SK-N-SH (cell line): Measurements from ENCODE around the gene VAV1. TPM values are rescaled to one million over a fixed set of nuclear protein-coding genes. Genes with fewer than 3 reads are reported as not detected.

Experiments used
- CTCF ChIA-PET: fragments of 300-600, 350-600 bp; formaldehyde crosslinking; extraction: SDS; loops from one replicate; lab custom pipeline; 2021; lab: Yijun Ruan, JAX
- POLR2A ChIA-PET: fragments of 350-600 bp; sonication (Branson Sonifier 250); formaldehyde crosslinking; extraction: SDS; loops from one replicate; lab custom pipeline; 2020; ENCODE audit warnings: antibody characterized with exemption, inconsistent platforms; lab: Yijun Ruan, JAX
- DNase-seq: peaks from one replicate; pipeline ENCODE4 v3.0.0; 2012
- H2AFZ ChIP-seq: fragments of 200-600 bp; sonication (generic); 2 replicates; pipeline ENCODE4 v1.8.1; 2016; ENCODE audit warnings: antibody characterized with exemption, mild to moderate bottlenecking, low read depth
- H3F3A ChIP-seq: fragments of 200-600 bp; sonication (generic); replicated peaks from 2 replicates; pipeline ENCODE3; 2016; ENCODE audit warnings: antibody characterized with exemption, mild to moderate bottlenecking; ENCODE audit not compliant: insufficient read depth
- H3K27ac ChIP-seq, 2 experiments: fragments of 200-500 bp in 1 of 2; fragments of 200-600 bp in 1 of 2; sonication (Bioruptor generic) in 1 of 2; sonication (generic), shearing (Covaris generic) in 1 of 2; 2 replicates each; pipeline versions ENCODE4 v1.5.1 to v1.6.1; 2014 to 2016; ENCODE audit warnings: low read depth in 2 of 2, inconsistent platforms in 1 of 2, low read length in 1 of 2, mild to moderate bottlenecking in 1 of 2, mixed read lengths in 1 of 2
- H3K27me3 ChIP-seq: fragments of 200-600 bp; sonication (generic), shearing (Covaris generic); 2 replicates; pipeline ENCODE4 v1.6.1; 2016; ENCODE audit warnings: mixed run types; ENCODE audit not compliant: insufficient read depth
- H3K36me3 ChIP-seq, 2 experiments: fragments of 200-500 bp in 1 of 2; fragments of 200-600 bp in 1 of 2; sonication (Bioruptor generic) in 1 of 2; sonication (generic) in 1 of 2; replicated peaks in 1 of 2; 2 replicates each; pipeline versions ENCODE3 to v1.5.1; 2014 to 2016; ENCODE audit warnings: low read length in 1 of 2, mild to moderate bottlenecking in 1 of 2; ENCODE audit not compliant: insufficient read depth in 2 of 2, control insufficient read depth in 1 of 2
- H3K4me1 ChIP-seq, 2 experiments: fragments of 200-500 bp in 1 of 2; fragments of 200-600 bp in 1 of 2; sonication (Bioruptor generic) in 1 of 2; sonication (generic), shearing (Covaris generic) in 1 of 2; 2 replicates each; pipeline versions ENCODE4 v1.5.1 to v1.6.1; 2014 to 2016; ENCODE audit warnings: low read depth in 1 of 2, low read length in 1 of 2, mixed run types in 1 of 2; ENCODE audit not compliant: insufficient read depth in 2 of 2, control insufficient read depth in 1 of 2
- H3K4me2 ChIP-seq: fragments of 200-600 bp; sonication (generic), shearing (Covaris generic); 2 replicates; pipeline ENCODE4 v1.6.1; 2017; ENCODE audit warnings: mixed run types
- H3K4me3 ChIP-seq, 2 experiments: fragments of 200-500 bp in 1 of 2; fragments of 200-600 bp in 1 of 2; sonication (Bioruptor generic) in 1 of 2; sonication (generic), shearing (Covaris generic) in 1 of 2; 2 replicates each; pipeline versions ENCODE4 v1.5.1 to v1.8.1; 2014 to 2016; ENCODE audit warnings: low read depth in 2 of 2, inconsistent platforms in 1 of 2, low read length in 1 of 2, mild to moderate bottlenecking in 1 of 2, mixed read lengths in 1 of 2, moderate library complexity in 1 of 2
- H3K79me2 ChIP-seq: fragments of 200-600 bp; sonication (generic); 2 replicates; pipeline ENCODE4 v1.8.1; 2017; ENCODE audit warnings: mild to moderate bottlenecking; ENCODE audit not compliant: insufficient read depth
- H3K9ac ChIP-seq: fragments of 200-600 bp; sonication (generic); 2 replicates; pipeline ENCODE4 v1.6.1; 2017; ENCODE audit warnings: mixed run types
- H3K9me2 ChIP-seq: fragments of 200-600 bp; sonication (generic); 2 replicates; pipeline ENCODE4 v1.6.1; 2017; ENCODE audit warnings: mixed run types
- H3K9me3 ChIP-seq: fragments of 200-600 bp; sonication (generic); 2 replicates; pipeline ENCODE4 v1.6.1; 2017; ENCODE audit warnings: mixed run types, mild to moderate bottlenecking, moderate library complexity
- H4K20me1 ChIP-seq: fragments of 200-600 bp; sonication (generic); 2 replicates; pipeline ENCODE4 v1.6.1; 2017; ENCODE audit warnings: mild to moderate bottlenecking, mixed run types; ENCODE audit not compliant: insufficient read depth
- CHD2 ChIP-seq: fragments of 150-350 bp; IDR thresholded peaks from 2 replicates; pipeline ENCODE4 v1.6.1; 2018; ENCODE audit warnings: low read length; ENCODE audit not compliant: partially characterized antibody
- EP300 ChIP-seq, 2 experiments: IDR thresholded peaks; 2 replicates each; pipeline versions ENCODE4 v1.4.0 to v1.6.1; 2012; ENCODE audit warnings: borderline replicate concordance in 1 of 2, low read depth in 1 of 2, low read length in 1 of 2
- FOSL2 ChIP-seq: IDR thresholded peaks from 2 replicates; pipeline ENCODE4 v1.4.0; 2012; ENCODE audit warnings: low read depth, mild to moderate bottlenecking, moderate library complexity, borderline replicate concordance
- FOXJ3 ChIP-seq: sonication (generic); formaldehyde crosslinking; IDR thresholded peaks from 2 replicates; pipeline ENCODE4 v1.5.1; 2020; ENCODE audit warnings: mild to moderate bottlenecking, missing genetic modification reagents
- JUND ChIP-seq: IDR thresholded peaks from 2 replicates; pipeline ENCODE4 v1.4.0; 2012
- MEF2A ChIP-seq: IDR thresholded peaks from 2 replicates; pipeline ENCODE4 v1.4.0; 2012; ENCODE audit warnings: low read depth, borderline replicate concordance
- NFIC ChIP-seq: IDR thresholded peaks from 2 replicates; pipeline ENCODE4 v1.4.0; 2012; ENCODE audit warnings: borderline replicate concordance
- NRF1 ChIP-seq: IDR thresholded peaks from 2 replicates; pipeline ENCODE4 v1.6.1; 2012; ENCODE audit warnings: low read depth, mild to moderate bottlenecking, low read length
- POLR2AphosphoS5 ChIP-seq: IDR thresholded peaks from 2 replicates; pipeline ENCODE4 v1.6.1; 2012; ENCODE audit warnings: low read depth, low read length
- RFX5 ChIP-seq: IDR thresholded peaks from 2 replicates; pipeline ENCODE4 v1.6.1; 2012; ENCODE audit warnings: mild to moderate bottlenecking, improper control_type of control experiment, low read length
- RXRA ChIP-seq: IDR thresholded peaks from 2 replicates; pipeline ENCODE4 v1.4.0; 2012; ENCODE audit warnings: low read depth, mild to moderate bottlenecking, borderline replicate concordance
- TCF12 ChIP-seq: IDR thresholded peaks from 2 replicates; pipeline ENCODE4 v1.4.0; 2012
- WGBS: methylation state at CpG from one replicate; pipeline ENCODE4 v1.1.6; 2017; ENCODE audit warnings: low lambda C conversion rate; 5-methylcytosine and 5-hydroxymethylcytosine counted together
- polyA plus RNA-seq, 3 experiments: library from polyadenylated mRNA; depleted of rRNA; stranded (reverse); fragments of >200 nt; gene quantifications; 2 replicates each; pipeline ENCODE4 v1.2.3, GENCODE V29; 2012
- TF ChIP-seq, protein P1 (sequence below): IDR thresholded peaks from 2 replicates; pipeline ENCODE4; 2012
- TF ChIP-seq, protein P2 (sequence below): IDR thresholded peaks from 2 replicates; pipeline ENCODE4 v1.4.0; 2012; ENCODE audit warnings: low read depth
- TF ChIP-seq, protein P3 (sequence below): fragments of 150-350 bp; IDR thresholded peaks from 2 replicates; pipeline ENCODE4 v1.6.1; 2016; ENCODE audit warnings: mild to moderate bottlenecking, low read depth, low read length
- TF ChIP-seq, protein P4 (sequence below): IDR thresholded peaks from 2 replicates; pipeline ENCODE4 v1.4.0; 2012; ENCODE audit warnings: low read depth, borderline replicate concordance
- TF ChIP-seq, protein P5 (sequence below): IDR thresholded peaks from 2 replicates; pipeline ENCODE4 v1.6.1; 2012; ENCODE audit warnings: mild to moderate bottlenecking, low read depth, low read length, moderate library complexity

VAV1 gene
- polyA plus RNA-seq, 1 of the 3 experiments (the other 2 are of a cell fraction), result 0.02 TPM

DNA sequence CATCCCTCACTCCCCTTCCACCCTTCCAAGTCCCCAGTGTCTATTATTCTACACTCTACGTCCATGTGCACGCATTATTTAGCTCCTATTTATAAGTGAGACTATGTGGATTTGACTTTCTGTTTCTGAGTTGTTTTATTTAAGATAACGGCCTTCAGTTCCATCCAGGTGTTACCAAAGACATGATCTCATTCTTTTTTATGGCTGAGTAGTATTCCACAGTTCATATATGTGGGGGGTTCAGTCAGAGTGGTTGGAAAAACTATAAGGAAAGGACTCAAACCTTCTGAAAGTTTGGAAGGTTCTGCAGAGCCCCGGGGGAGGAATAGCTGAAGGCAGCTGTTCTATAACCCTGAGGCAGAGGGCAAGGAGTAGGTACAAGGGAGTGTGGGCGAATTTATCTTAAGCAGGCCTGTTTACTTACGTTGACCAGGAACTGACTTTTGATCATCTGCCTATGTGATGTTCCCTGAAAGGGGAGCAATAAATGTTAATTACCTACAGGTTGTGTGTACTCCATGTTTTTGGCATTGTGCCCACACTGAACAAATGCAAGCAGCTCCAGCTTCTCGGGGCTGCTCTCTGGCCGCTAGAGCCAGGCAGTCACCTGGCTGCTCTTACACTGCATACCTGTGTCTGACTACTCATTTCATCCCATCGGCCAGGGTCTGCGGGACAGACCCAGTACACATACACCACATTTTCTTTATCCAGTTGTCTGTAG, 101.4 kb downstream of the VAV1 start:
- ChIA-PET POLR2A (no interaction called here), CTCF (no interaction called here)
- H4K20me1 ChIP-seq, result no peaks in the 10 kb centered on the region
- H3K9me2 ChIP-seq, result no peaks in the 10 kb centered on the region
- H3K36me3 ChIP-seq, result no peaks in the 10 kb centered on the region
- H3F3A ChIP-seq, result no peaks in the 10 kb centered on the region
- no peak for DNase-seq
- TF ChIP-seq EP300 (IDR thresholded peaks at IDR 0.05; ENCODE audit: borderline replicate concordance in 1 of 2, low read depth in 1 of 2, low read length in 1 of 2) (no peak), POLR2AphosphoS5 (no peak), TCF12 (no peak), MEF2A (no peak), NFIC (no peak), FOXJ3 (CRISPR knock-in tag) (no peak), RFX5 (no peak), FOSL2 (no peak)
- TF ChIP-seq, protein P1, sequence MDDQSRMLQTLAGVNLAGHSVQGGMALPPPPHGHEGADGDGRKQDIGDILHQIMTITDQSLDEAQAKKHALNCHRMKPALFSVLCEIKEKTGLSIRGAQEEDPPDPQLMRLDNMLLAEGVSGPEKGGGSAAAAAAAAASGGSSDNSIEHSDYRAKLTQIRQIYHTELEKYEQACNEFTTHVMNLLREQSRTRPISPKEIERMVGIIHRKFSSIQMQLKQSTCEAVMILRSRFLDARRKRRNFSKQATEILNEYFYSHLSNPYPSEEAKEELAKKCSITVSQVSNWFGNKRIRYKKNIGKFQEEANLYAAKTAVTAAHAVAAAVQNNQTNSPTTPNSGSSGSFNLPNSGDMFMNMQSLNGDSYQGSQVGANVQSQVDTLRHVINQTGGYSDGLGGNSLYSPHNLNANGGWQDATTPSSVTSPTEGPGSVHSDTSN, result no peak
- TF ChIP-seq, protein P2, sequence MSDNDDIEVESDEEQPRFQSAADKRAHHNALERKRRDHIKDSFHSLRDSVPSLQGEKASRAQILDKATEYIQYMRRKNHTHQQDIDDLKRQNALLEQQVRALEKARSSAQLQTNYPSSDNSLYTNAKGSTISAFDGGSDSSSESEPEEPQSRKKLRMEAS, result no peak
- H3K4me2 ChIP-seq, result no peak overlapping the region
- no peaks in the 10 kb centered on the region for H3K79me2 ChIP-seq
- no peak overlapping the region for H2AFZ ChIP-seq
- WGBS, result 3% methylated on average over 9 of the region's 10 CpGs
- H3K9me3 ChIP-seq, result no peaks in the 10 kb centered on the region
- H3K27ac ChIP-seq, result no peak overlapping the region
- H3K9ac ChIP-seq, result no peak overlapping the region
- H3K27me3 ChIP-seq, result peaks cover 55% of the 10 kb centered on the region
- H3K4me1 ChIP-seq, result no peaks in the 10 kb centered on the region
- no peak overlapping the region for H3K4me3 ChIP-seq

DNA sequence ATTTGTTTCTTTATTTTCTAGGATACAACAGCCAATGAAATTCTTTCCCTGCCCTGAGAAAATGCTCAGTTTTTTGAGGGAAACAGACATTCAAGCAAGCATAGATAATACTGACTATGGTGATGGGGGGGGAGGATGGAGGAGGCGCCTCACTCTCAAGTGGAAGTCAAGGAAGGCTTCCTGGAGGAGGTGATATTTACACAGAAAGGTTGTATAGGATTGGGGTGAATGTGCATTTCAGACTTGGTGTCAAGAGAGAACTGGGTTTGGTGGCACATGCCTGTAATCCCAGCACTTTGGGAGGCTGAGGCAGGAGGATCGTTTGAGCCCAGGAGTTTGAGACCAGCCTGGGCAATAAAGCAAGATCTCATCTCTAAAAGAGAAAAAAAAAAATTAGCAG, 102.7 kb downstream of the VAV1 start:
- Histone ChIP-seq H3K9me2 (no peaks in the 10 kb centered on the region), H3K4me1 (no peaks in the 10 kb centered on the region), H3K36me3 (no peaks in the 10 kb centered on the region), H3K4me2 (no peak overlapping the region), H3K79me2 (no peaks in the 10 kb centered on the region), H3K27ac (no peak overlapping the region), H2AFZ (no peak overlapping the region), H3K9ac (no peak overlapping the region), H3K9me3 (no peaks in the 10 kb centered on the region), H4K20me1 (no peaks in the 10 kb centered on the region), H3K4me3 (no peak overlapping the region), H3K27me3 (peaks cover 45% of the 10 kb centered on the region), H3F3A (no peaks in the 10 kb centered on the region)
- 0% methylated on average over 2 of the region's 2 CpGs for WGBS
- ChIA-PET POLR2A (no interaction called here), CTCF (interaction anchor here (0.8 kb wide), 1 partner anchor 12 kb away, joined by 3 read pairs; no protein-coding TSS in a partner anchor)
- TF ChIP-seq, protein P3, sequence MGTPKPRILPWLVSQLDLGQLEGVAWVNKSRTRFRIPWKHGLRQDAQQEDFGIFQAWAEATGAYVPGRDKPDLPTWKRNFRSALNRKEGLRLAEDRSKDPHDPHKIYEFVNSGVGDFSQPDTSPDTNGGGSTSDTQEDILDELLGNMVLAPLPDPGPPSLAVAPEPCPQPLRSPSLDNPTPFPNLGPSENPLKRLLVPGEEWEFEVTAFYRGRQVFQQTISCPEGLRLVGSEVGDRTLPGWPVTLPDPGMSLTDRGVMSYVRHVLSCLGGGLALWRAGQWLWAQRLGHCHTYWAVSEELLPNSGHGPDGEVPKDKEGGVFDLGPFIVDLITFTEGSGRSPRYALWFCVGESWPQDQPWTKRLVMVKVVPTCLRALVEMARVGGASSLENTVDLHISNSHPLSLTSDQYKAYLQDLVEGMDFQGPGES, result no peak
- TF ChIP-seq NRF1, result no peak
- TF ChIP-seq, protein P4, sequence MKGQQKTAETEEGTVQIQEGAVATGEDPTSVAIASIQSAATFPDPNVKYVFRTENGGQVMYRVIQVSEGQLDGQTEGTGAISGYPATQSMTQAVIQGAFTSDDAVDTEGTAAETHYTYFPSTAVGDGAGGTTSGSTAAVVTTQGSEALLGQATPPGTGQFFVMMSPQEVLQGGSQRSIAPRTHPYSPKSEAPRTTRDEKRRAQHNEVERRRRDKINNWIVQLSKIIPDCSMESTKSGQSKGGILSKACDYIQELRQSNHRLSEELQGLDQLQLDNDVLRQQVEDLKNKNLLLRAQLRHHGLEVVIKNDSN, result no peak
- no peak for TF ChIP-seq RFX5
- no peak for TF ChIP-seq RXRA
- no peak for TF ChIP-seq EP300 (IDR thresholded peaks at IDR 0.05; ENCODE audit: borderline replicate concordance in 1 of 2, low read depth in 1 of 2, low read length in 1 of 2)
- TF ChIP-seq CHD2, result no peak
- TF ChIP-seq, protein P5, sequence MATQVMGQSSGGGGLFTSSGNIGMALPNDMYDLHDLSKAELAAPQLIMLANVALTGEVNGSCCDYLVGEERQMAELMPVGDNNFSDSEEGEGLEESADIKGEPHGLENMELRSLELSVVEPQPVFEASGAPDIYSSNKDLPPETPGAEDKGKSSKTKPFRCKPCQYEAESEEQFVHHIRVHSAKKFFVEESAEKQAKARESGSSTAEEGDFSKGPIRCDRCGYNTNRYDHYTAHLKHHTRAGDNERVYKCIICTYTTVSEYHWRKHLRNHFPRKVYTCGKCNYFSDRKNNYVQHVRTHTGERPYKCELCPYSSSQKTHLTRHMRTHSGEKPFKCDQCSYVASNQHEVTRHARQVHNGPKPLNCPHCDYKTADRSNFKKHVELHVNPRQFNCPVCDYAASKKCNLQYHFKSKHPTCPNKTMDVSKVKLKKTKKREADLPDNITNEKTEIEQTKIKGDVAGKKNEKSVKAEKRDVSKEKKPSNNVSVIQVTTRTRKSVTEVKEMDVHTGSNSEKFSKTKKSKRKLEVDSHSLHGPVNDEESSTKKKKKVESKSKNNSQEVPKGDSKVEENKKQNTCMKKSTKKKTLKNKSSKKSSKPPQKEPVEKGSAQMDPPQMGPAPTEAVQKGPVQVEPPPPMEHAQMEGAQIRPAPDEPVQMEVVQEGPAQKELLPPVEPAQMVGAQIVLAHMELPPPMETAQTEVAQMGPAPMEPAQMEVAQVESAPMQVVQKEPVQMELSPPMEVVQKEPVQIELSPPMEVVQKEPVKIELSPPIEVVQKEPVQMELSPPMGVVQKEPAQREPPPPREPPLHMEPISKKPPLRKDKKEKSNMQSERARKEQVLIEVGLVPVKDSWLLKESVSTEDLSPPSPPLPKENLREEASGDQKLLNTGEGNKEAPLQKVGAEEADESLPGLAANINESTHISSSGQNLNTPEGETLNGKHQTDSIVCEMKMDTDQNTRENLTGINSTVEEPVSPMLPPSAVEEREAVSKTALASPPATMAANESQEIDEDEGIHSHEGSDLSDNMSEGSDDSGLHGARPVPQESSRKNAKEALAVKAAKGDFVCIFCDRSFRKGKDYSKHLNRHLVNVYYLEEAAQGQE, result no peak
- no peak for TF ChIP-seq JUND
- DNase-seq, result no peak
